ENCODE results near the gene CALCR. TPM values are rescaled to one million over a fixed set of nuclear protein-coding genes. Genes with fewer than 3 reads are reported as not detected.

The CALCR gene
- total RNA-seq, 1 donor, result not detected

DNA sequence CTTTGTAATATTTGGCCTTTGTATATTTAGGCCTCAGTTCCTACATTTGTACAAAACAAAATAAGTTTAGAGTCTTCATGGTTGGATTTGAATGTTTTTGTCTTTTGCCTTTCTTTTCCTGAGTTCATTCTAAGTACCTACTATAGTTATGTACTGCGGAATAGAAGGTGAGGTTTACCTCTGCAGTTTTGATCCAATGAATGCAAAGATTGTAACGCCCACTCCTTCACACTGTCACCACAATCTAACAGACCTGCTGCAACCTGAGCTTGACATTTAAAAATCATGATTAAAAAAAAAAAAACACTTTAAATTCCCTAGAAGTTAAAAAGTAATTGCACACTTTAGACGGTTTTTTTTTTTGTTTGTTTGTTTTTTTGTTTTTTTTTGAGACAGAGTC lies 145.0 kb downstream of the CALCR start:
- TF ChIP-seq, protein P1, sequence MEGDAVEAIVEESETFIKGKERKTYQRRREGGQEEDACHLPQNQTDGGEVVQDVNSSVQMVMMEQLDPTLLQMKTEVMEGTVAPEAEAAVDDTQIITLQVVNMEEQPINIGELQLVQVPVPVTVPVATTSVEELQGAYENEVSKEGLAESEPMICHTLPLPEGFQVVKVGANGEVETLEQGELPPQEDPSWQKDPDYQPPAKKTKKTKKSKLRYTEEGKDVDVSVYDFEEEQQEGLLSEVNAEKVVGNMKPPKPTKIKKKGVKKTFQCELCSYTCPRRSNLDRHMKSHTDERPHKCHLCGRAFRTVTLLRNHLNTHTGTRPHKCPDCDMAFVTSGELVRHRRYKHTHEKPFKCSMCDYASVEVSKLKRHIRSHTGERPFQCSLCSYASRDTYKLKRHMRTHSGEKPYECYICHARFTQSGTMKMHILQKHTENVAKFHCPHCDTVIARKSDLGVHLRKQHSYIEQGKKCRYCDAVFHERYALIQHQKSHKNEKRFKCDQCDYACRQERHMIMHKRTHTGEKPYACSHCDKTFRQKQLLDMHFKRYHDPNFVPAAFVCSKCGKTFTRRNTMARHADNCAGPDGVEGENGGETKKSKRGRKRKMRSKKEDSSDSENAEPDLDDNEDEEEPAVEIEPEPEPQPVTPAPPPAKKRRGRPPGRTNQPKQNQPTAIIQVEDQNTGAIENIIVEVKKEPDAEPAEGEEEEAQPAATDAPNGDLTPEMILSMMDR (IDR thresholded peaks at IDR 0.05; ENCODE audit: insufficient read depth, low read depth, low read length), result no peak
- DNase-seq (ENCODE audit: low read depth), result no peak
- no peak overlapping the region for H3K4me3 ChIP-seq (ENCODE audit: low read depth, low read length)

DNA sequence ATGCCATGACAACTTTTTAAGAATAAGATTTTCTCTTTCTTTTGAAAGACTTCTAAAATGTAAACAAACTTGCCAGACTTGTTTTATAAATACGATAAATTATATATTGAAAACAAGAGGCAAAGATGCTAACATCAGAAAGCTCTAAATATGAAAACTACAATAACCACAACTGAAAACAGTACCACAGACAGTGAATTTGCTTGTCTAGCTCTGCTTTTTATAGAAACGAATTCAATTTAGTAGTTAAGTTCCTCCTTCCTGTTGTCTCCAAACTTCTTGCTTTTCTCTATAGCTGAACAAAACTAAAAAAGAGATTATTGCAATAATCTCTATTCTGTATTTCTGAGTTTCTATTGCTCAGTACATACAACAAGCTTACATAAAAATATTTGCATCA lies 147.4 kb downstream of the CALCR start:
- no peak overlapping the region for H3K4me3 ChIP-seq (ENCODE audit: low read depth, low read length)
- DNase-seq (ENCODE audit: low read depth), result no peak
- TF ChIP-seq, protein P1 (IDR thresholded peaks at IDR 0.05; ENCODE audit: insufficient read depth, low read depth, low read length), result no peak

DNA sequence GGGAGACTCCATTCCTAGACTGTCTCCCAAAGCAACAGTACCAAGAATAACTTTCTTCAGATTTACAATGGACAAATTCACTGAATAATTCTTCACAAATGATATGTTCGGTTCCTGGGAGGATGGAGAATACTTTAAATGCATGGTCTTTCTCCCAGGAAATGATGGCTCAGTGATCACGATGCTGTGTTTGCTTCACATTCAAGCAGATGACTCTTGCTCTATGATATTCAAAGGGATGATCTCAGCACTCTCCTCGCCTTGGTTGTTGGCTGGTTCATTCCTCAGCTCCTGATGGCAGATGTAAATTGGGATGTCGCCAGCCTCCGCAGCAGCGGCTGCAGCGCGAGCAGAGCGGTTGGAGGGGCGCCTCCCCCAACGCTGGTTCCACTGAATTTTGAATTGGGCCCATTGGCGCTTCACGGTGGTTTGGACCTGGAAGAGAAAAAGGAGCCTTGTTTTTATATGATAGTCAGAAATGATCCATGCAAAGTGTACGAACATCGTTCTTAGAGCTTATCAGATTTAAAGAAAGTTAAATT lies 148.3 kb downstream of the CALCR start:
- H3K4me3 ChIP-seq (ENCODE audit: low read depth, low read length), result no peak overlapping the region
- DNase-seq (ENCODE audit: low read depth), result no peak
- TF ChIP-seq, protein P1 (IDR thresholded peaks at IDR 0.05; ENCODE audit: insufficient read depth, low read depth, low read length), result no peak

DNA sequence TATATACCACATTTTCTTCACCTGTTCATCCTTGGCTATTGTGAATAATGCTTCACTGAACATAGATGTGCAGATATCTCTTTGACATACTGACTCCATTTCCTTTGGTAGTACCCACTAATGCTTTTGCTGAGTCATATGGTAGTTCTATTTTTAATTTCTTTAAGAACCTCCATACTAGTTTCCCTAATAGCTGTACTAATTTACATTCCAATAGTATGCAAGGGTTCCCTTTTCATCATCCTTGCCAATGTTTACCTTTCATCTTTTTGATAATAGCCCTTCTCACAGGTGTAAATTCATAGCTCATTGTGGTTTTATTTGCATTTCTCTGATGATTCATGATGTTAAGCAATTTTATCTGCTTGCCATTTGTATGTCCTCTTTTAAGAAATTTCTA lies 159.9 kb downstream of the CALCR start:
- TF ChIP-seq, protein P1 (IDR thresholded peaks at IDR 0.05; ENCODE audit: insufficient read depth, low read depth, low read length), result no peak
- no peak overlapping the region for H3K4me3 ChIP-seq (ENCODE audit: low read depth, low read length)

DNA sequence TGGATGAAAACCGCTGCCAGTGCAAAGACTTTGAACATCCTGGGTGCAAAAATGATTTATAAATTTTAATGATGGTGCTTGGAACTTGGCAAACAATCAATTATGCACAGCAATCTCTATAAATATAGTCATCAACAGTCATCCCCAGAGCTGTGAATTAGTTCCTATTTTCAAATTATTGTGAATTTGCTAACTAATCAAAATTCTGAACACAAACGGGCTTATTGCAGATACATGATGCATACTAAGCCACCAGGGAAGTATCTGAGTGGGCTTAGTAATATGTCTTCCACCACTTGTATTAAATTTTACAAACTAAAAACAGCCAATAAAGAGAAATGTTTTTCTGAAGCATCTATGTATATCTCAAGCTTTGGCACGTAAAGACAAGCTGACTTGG lies 165.2 kb downstream of the CALCR start:
- TF ChIP-seq, protein P1 (IDR thresholded peaks at IDR 0.05; ENCODE audit: insufficient read depth, low read depth, low read length), result no peak
- H3K4me3 ChIP-seq (ENCODE audit: low read depth, low read length), result no peak overlapping the region
- no peak for DNase-seq (ENCODE audit: low read depth)

More for the DNA sequence above, 159.9 kb downstream of the CALCR start:
- DNase-seq (ENCODE audit: low read depth), result no peak

DNA sequence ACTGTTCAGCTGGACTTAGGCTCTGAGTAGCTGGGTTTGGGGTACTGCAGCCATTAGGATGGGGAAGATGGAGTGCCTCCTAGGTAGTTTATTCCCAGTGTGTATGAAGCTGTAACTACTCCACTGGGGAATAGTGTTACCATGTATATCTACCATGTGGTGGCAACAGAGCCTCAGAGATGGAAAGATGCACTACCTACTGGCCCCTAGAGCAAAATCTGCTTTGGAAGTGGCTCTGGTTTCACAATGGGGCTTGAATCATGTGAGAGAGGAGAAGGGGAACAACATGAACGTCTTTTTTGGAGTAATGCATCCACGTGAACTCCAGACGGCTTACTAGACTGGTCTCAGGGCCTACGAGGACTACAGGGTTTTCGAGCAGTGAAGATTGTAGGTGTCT lies 167.3 kb downstream of the CALCR start:
- no peak overlapping the region for H3K4me3 ChIP-seq (ENCODE audit: low read depth, low read length)
- TF ChIP-seq, protein P1 (IDR thresholded peaks at IDR 0.05; ENCODE audit: insufficient read depth, low read depth, low read length), result no peak
- no peak for DNase-seq (ENCODE audit: low read depth)

DNA sequence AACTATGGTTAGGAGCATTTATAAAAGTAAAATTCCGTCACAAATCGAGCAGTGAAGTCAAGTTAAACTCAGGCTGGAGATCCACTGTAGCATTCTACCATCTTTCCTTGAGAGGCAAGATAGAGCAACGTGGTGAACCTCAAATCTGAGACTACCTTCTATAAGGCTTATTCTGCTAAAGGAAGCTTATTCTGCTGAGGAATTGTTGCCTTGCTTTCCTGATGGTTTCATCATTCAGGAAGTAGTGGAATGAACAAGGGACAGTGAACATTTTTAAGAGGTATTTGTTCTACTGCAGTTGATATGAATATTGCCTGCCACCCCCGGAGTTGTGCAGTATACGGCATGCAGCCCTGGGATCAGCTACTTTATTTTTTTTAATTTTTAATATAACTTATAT lies 171.6 kb downstream of the CALCR start:
- no peak overlapping the region for H3K4me3 ChIP-seq (ENCODE audit: low read depth, low read length)
- TF ChIP-seq, protein P1 (IDR thresholded peaks at IDR 0.05; ENCODE audit: insufficient read depth, low read depth, low read length), result no peak
- DNase-seq (ENCODE audit: low read depth), result no peak

Data from fibroblast of villous mesenchyme (primary cell).